ENCODE measurements around the gene CACNA2D3.

- TF ChIP-seq CTCF (IDR thresholded peaks at IDR 0.05): no peak
- TF ChIP-seq POLR2AphosphoS5 (IDR thresholded peaks at IDR 0.05): no peak
- no peak for TF ChIP-seq POLR2A (IDR thresholded peaks at IDR 0.05)
- TF ChIP-seq EP300 (IDR thresholded peaks at IDR 0.05; ENCODE audit: low read depth): no peak
These were observed 885.6 kb downstream of the CACNA2D3 start for GRCh38 chr3:55007971-55008370.

Measured in transverse colon (tissue), 4 donors.